Brain microvascular endothelial cell (primary cell): Measurements from ENCODE around the gene EEFSEC.

Experiments
- DNase-seq: peaks from one replicate; pipeline ENCODE4 v3.0.0-alpha.2; 2020
- H3K27ac ChIP-seq: fragments of 250-450 bp; sonication (Bioruptor Pico); 2 replicates; pipeline ENCODE4 v1.5.1; 2020; ENCODE audit warnings: mild to moderate bottlenecking, moderate library complexity
- H3K27me3 ChIP-seq: fragments of 250-450 bp; sonication (Bioruptor Pico); replicated peaks from 2 replicates; pipeline ENCODE4 v1.5.1; 2020; ENCODE audit warnings: mild to moderate bottlenecking
- H3K36me3 ChIP-seq: fragments of 250-450 bp; sonication (Bioruptor Pico); replicated peaks from 2 replicates; pipeline ENCODE4 v1.5.1; 2020; ENCODE audit warnings: mild to moderate bottlenecking
- H3K4me3 ChIP-seq: 2 replicates; pipeline ENCODE4 v1.5.1; 2011; ENCODE audit warnings: low read depth, mild to moderate bottlenecking, control low read depth, low read length, moderate library complexity
- in situ Hi-C: cut with HindIII; loops from 2 replicates; pipeline ENCODE4 v1.10.0; 2017; ENCODE audit warnings: low sequenced_read_pairs, low pct_ligation_motif_present
- TF ChIP-seq, protein P1 (sequence below): IDR thresholded peaks from 2 replicates; pipeline ENCODE4 v1.5.1; 2011; ENCODE audit warnings: low read depth, mild to moderate bottlenecking, moderate library complexity, low read length, control low read depth, inconsistent platforms; ENCODE audit errors: missing control alignments

Gene EEFSEC

DNA sequence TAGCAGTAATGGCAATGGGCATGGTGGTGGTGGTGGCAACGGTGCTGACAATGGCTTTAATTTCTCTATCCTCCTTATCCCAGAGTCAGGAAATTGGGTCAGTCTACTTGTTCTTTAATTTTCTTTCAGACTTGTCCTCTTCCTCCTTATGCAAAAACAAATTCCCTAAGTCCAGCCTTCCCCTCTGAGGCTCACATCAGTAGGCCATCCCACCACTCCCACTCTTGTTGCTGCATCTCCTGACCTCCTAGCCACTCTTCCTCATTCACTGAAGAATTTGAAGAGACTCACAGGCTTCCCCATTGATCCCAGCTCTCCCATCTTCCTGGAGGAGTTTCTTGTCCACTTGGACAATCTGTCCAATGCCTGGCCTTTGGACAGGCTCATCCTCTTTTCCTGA is 293.5 kb downstream of the EEFSEC start:
- Histone ChIP-seq H3K27me3 (peaks cover 2% of the 10 kb centered on the region), H3K27ac (no peak overlapping the region), H3K4me3 (no peak overlapping the region), H3K36me3 (no peaks in the 10 kb centered on the region)
- in situ Hi-C loops, result no loop called here
- no peak for DNase-seq
- TF ChIP-seq, protein P1, sequence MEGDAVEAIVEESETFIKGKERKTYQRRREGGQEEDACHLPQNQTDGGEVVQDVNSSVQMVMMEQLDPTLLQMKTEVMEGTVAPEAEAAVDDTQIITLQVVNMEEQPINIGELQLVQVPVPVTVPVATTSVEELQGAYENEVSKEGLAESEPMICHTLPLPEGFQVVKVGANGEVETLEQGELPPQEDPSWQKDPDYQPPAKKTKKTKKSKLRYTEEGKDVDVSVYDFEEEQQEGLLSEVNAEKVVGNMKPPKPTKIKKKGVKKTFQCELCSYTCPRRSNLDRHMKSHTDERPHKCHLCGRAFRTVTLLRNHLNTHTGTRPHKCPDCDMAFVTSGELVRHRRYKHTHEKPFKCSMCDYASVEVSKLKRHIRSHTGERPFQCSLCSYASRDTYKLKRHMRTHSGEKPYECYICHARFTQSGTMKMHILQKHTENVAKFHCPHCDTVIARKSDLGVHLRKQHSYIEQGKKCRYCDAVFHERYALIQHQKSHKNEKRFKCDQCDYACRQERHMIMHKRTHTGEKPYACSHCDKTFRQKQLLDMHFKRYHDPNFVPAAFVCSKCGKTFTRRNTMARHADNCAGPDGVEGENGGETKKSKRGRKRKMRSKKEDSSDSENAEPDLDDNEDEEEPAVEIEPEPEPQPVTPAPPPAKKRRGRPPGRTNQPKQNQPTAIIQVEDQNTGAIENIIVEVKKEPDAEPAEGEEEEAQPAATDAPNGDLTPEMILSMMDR, result no peak

DNA sequence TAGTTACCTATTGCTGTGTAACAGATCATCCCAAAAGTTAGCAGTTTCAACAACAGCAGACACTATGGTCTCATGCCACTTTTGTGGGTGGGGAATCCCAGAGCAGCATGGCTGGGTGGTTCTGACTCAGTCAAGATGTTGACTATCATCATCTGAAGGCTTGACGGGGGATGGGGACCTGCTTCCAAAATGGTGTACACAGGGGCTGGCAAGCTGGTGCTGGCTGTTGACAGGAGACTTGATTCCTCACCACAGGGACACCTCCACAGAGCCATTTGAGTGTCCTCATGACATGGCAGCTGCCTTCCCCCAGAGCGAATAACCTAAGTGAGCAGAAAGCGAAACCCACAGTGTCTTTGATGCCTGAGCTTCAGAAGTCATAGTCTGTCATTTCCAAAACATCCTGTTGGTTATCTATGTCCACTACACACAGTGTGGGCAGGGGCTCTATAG is 294.3 kb downstream of the EEFSEC start:
- no peak overlapping the region for H3K27ac ChIP-seq
- no peaks in the 10 kb centered on the region for H3K36me3 ChIP-seq
- in situ Hi-C loops, result no loop called here
- no peak for DNase-seq
- TF ChIP-seq, protein P1, result no peak
- H3K4me3 ChIP-seq, result no peak overlapping the region
- peaks cover 2% of the 10 kb centered on the region for H3K27me3 ChIP-seq

DNA sequence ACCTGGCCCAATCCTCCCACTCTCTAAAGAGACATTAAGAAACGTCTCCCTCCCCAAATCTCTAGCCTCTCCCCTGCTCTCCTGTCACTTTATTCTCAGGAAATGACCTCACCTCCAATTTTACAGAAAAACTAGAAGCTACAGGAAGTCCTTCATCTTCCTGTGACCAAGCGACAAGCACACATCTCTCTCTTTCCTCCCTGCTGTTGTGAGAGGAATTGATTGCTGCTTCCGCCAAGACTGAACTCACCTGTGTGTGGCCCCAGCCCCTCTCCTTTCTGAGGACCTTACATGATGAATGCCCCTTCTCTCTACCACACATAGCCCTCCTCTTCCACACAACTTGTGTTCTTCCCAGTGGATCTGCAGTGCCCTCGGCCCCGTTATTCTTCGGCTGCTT is 295.2 kb downstream of the EEFSEC start:
- Histone ChIP-seq H3K27me3 (peaks cover 2% of the 10 kb centered on the region), H3K4me3 (no peak overlapping the region), H3K36me3 (no peaks in the 10 kb centered on the region), H3K27ac (no peak overlapping the region)
- TF ChIP-seq, protein P1, result no peak
- in situ Hi-C loops, result no loop called here
- no peak for DNase-seq

DNA sequence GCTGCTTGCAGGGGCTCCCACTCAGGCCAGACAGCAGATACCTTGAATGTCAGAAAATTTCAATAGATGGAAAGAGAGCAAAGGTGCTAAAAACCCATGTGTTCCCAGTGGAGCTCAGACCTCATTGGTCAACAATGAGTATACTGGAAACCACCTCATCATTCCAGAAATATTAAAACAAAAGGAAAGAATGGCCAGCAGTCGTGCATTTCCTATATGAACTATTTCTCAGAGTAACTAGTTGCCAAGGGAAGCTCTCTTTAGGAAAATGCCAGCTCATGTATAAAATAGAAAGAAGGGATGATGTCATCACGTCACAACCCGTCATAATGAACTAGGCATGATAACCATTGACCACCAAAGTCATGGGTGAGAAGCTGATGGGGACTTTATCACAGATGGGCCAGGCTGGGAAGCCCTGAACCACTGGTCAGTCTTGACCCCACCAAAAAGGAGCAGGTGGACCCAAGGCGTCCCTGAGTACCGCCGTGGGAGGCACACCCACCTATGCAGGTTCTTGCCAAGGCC is 295.9 kb downstream of the EEFSEC start:
- Histone ChIP-seq H3K36me3 (no peaks in the 10 kb centered on the region), H3K27ac (no peak overlapping the region), H3K27me3 (peaks cover 2% of the 10 kb centered on the region), H3K4me3 (no peak overlapping the region)
- in situ Hi-C loops, result no loop called here
- TF ChIP-seq, protein P1, result no peak
- no peak for DNase-seq

DNA sequence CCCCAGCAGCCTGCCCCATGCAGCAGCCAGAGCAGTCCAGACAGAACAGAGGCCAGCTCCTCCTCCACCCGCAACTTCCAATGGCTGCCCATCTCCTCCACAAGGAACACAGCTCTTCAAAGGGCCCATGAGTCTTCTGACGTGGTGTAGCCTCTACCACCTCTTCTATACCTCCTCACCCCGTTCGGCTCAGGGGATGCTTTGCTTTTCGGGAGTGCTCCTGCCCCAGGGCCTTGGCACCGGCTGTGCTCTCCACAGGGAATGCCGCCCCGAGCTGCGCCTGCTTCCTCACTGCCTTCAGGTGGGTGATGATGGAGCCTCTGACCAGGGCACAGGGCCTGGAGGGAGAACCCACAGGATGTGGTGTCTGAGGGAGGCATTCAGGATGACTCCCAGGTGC is 298.8 kb downstream of the EEFSEC start:
- H3K27me3 ChIP-seq, result peaks cover 30% of the 10 kb centered on the region
- in situ Hi-C loops, result no loop called here
- H3K4me3 ChIP-seq, result no peak overlapping the region
- H3K36me3 ChIP-seq, result no peaks in the 10 kb centered on the region
- H3K27ac ChIP-seq, result no peak overlapping the region
- TF ChIP-seq, protein P1, result no peak
- DNase-seq, result no peak

DNA sequence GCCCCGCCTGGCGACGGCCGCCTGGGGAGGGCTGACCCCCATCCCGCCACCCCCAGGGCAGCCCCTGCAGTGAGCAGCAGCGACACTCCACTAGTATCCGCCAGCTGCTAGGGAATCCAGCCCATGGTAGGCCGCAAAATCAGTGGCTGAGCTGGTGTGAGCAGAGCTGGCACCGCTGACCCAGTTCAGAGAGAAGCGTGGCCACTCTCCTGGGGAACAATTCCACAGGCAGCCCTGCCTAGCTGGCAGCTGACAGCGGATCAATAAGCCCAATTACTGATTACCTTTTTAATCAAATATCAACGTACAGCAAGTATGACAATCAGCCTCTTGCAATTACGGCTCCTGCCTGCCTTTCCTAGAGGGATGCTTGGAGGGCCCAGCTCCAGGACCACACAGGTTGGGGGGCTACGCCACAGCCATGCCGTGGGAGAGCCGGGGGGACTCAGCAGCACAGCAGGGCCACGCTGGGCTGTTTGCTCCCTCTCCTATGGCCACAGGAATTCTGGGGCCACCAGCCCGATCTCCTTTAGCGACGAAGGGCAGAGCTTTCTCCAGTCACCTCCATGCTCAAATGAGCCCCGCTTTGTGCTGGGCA is 299.5 kb downstream of the EEFSEC start:
- DNase-seq, result no peak
- Histone ChIP-seq H3K27me3 (peaks cover 33% of the 10 kb centered on the region), H3K27ac (no peak overlapping the region), H3K4me3 (no peak overlapping the region), H3K36me3 (no peaks in the 10 kb centered on the region)
- TF ChIP-seq, protein P1, result no peak
- in situ Hi-C loops, result no loop called here
